Esophagus muscularis mucosa (tissue), 4 donors: Measurements from ENCODE around the gene POU2AF3. TPM values are rescaled to one million over a fixed set of nuclear protein-coding genes. Genes with fewer than 3 reads are reported as not detected.
A peak's percentile ranks its signal among the peaks of the same experiment; 100 is the strongest.

Experiments used
- DNase-seq: peaks from one replicate; pipeline ENCODE4 v3.0.0-alpha.2; 2017; ENCODE audit errors: extremely low spot score
- H3K27ac ChIP-seq, 4 donors: fragments of 200-600 bp; sonication (generic); replicated peaks in 1 of 4; 1 replicate in 3 of 4; 2 replicates in 1 of 4; pipeline ENCODE4 v1.5.1; 2016 to 2019; ENCODE audit warnings: mild to moderate bottlenecking in 1 of 4
- H3K27me3 ChIP-seq, 4 donors: fragments of 200-600 bp; sonication (generic); one replicate each; pipeline versions ENCODE4 v1.5.1 to v1.6.0; 2016 to 2019
- H3K36me3 ChIP-seq, 4 donors: fragments of 200-600 bp; sonication (generic); one replicate each; pipeline ENCODE4 v1.5.1; 2016 to 2019
- H3K4me1 ChIP-seq, 4 donors: fragments of 200-600 bp; sonication (generic); one replicate each; pipeline ENCODE4 v1.5.1; 2016 to 2019
- H3K4me3 ChIP-seq, 4 donors: fragments of 200-600 bp; sonication (generic); 1 replicate in 2 of 4; 2 replicates in 2 of 4; pipeline ENCODE4 v1.5.1; 2016 to 2019; ENCODE audit warnings: mild to moderate bottlenecking in 4 of 4, moderate library complexity in 1 of 4
- H3K9me3 ChIP-seq, 4 donors: fragments of 200-600 bp; sonication (generic); 1 replicate in 3 of 4; 2 replicates in 1 of 4; pipeline ENCODE4 v1.5.1; 2016 to 2019
- CTCF ChIP-seq, 3 experiments: fragments of 200-600 bp in 2 of 3; fragments of 450-650 bp in 1 of 3; sonication (generic) in 2 of 3; IDR thresholded peaks; one replicate each; pipeline ENCODE4 v1.5.1; 2017 to 2019; ENCODE audit warnings: antibody characterized with exemption in 3 of 3, mild to moderate bottlenecking in 2 of 3, moderate library complexity in 1 of 3
- EP300 ChIP-seq: sonication (generic); formaldehyde crosslinking; IDR thresholded peaks from one replicate; pipeline ENCODE4 v1.6.1; 2017; ENCODE audit warnings: antibody characterized with exemption
- POLR2A ChIP-seq: fragments of 450-650 bp; IDR thresholded peaks from one replicate; pipeline ENCODE4 v1.6.1; 2017; ENCODE audit warnings: antibody characterized with exemption, moderate library complexity, mild to moderate bottlenecking, low read depth
- POLR2AphosphoS5 ChIP-seq, 2 donors: sonication (generic); formaldehyde crosslinking; IDR thresholded peaks; one replicate each; pipeline ENCODE4 v1.6.1; 2017; ENCODE audit warnings: antibody characterized with exemption in 2 of 2
- WGBS: methylation state at CpG from one replicate; pipeline ENCODE4 v1.1.5; 2018; 5-methylcytosine and 5-hydroxymethylcytosine counted together
- intact Hi-C: fragments of 100-400 bp; cut with DNase I; formaldehyde crosslinking; loops from one replicate; pipeline ENCODE4 v1.15.1; 2023
- total RNA-seq, 4 donors: library from RNA; depleted of rRNA; stranded (reverse); fragments of >200 nt; gene quantifications; one replicate each; pipeline versions ENCODE4 v1.1.0 to v1.2.1, GENCODE V29; 2016

Gene POU2AF3
- total RNA-seq, 4 donors from 2014 or later: 0.99 to 2.9 (median 2.2) TPM; not detected in 1

GRCh38 chr11:111347723-111348115 is 49.4 kb downstream of the POU2AF3 start:
- peak; percentile 47 for DNase-seq
- Histone ChIP-seq H3K4me1 (peaks cover 0 to 7% (median 3%) of the 10 kb centered on the region in 4 donors), H3K4me3 (no peak overlapping the region), H3K9me3 (no peaks in the 10 kb centered on the region), H3K27me3 (no peaks in the 10 kb centered on the region), H3K27ac (peak overlapping the region in 1 of 4 donors; percentile 55), H3K36me3 (no peaks in the 10 kb centered on the region)
- intact Hi-C loops: no loop called here
- WGBS: 69% methylated on average over 3 of the region's 3 CpGs
- no peak for TF ChIP-seq EP300
- no peak for TF ChIP-seq CTCF (IDR thresholded peaks at IDR 0.05)
- TF ChIP-seq POLR2AphosphoS5 (IDR thresholded peaks at IDR 0.05): no peak
- TF ChIP-seq POLR2A: no peak

GRCh38 chr11:111348147-111348546 is 49.8 kb downstream of the POU2AF3 start:
- intact Hi-C loops: no loop called here

GRCh38 chr11:111349191-111349695 is 50.9 kb downstream of the POU2AF3 start:
- Histone ChIP-seq H3K27ac (no peak overlapping the region), H3K4me1 (peaks cover 0 to 7% (median under 1%) of the 10 kb centered on the region in 4 donors), H3K4me3 (no peak overlapping the region), H3K9me3 (no peaks in the 10 kb centered on the region), H3K27me3 (no peaks in the 10 kb centered on the region), H3K36me3 (no peaks in the 10 kb centered on the region)
- intact Hi-C loops: no loop called here
- TF ChIP-seq POLR2A (no peak), POLR2AphosphoS5 (IDR thresholded peaks at IDR 0.05) (no peak), EP300 (no peak), CTCF (IDR thresholded peaks at IDR 0.05) (no peak)
- WGBS: 93% methylated on average over 2 of the region's 2 CpGs
- no peak for DNase-seq

More at GRCh38 chr11:111348147-111348546, 49.8 kb downstream of the POU2AF3 start:
- Histone ChIP-seq H3K36me3 (no peaks in the 10 kb centered on the region), H3K4me1 (peaks cover 0 to 8% (median 4%) of the 10 kb centered on the region in 4 donors), H3K9me3 (no peaks in the 10 kb centered on the region), H3K27me3 (no peaks in the 10 kb centered on the region), H3K4me3 (no peak overlapping the region), H3K27ac (peak overlapping the region in 1 of 4 donors; percentile 55)
- no peak for DNase-seq
- TF ChIP-seq POLR2A (no peak), EP300 (no peak), POLR2AphosphoS5 (IDR thresholded peaks at IDR 0.05) (no peak), CTCF (IDR thresholded peaks at IDR 0.05) (no peak)
- 81% methylated on average over 3 of the region's 3 CpGs for WGBS

GRCh38 chr11:111350811-111351210 is 52.5 kb downstream of the POU2AF3 start:
- Histone ChIP-seq H3K27me3 (no peaks in the 10 kb centered on the region), H3K36me3 (no peaks in the 10 kb centered on the region), H3K27ac (no peak overlapping the region), H3K4me3 (no peak overlapping the region), H3K9me3 (no peaks in the 10 kb centered on the region), H3K4me1 (peaks cover 0 to 6% (median 0%) of the 10 kb centered on the region in 4 donors)
- no peak for TF ChIP-seq POLR2AphosphoS5 (IDR thresholded peaks at IDR 0.05)
- TF ChIP-seq EP300: no peak
- TF ChIP-seq CTCF (IDR thresholded peaks at IDR 0.05): no peak
- no peak for TF ChIP-seq POLR2A
- WGBS: 70% methylated on average over 1 of the region's 1 CpG
- intact Hi-C loops: loop anchor here (10.0 kb wide), 1 partner anchor 46 kb away; no protein-coding TSS in a partner anchor
- DNase-seq: no peak
